Ascending aorta (tissue), 2 donors: ENCODE results near the gene ZDHHC21. TPM values are rescaled to one million over a fixed set of nuclear protein-coding genes. Genes with fewer than 3 reads are reported as not detected.

Experiments used
- DNase-seq, 2 donors: peaks; one replicate each; pipeline ENCODE4 v3.0.0-alpha.2; 2019; ENCODE audit warnings: low spot score in 2 of 2
- H3K27ac ChIP-seq, 2 donors: fragments of 200-600 bp; sonication (generic); one replicate each; pipeline ENCODE4 v1.5.1; 2016 to 2017; ENCODE audit warnings: mild to moderate bottlenecking in 1 of 2
- H3K27me3 ChIP-seq: fragments of 200-600 bp; sonication (generic); one replicate; pipeline ENCODE4 v1.5.1; 2017
- H3K36me3 ChIP-seq, 2 donors: fragments of 200-600 bp; sonication (generic); one replicate each; pipeline ENCODE4 v1.5.1; 2016
- H3K4me1 ChIP-seq, 2 donors: fragments of 200-600 bp; sonication (generic); one replicate each; pipeline ENCODE4 v1.5.1; 2016 to 2017; ENCODE audit warnings: mild to moderate bottlenecking in 1 of 2
- H3K4me3 ChIP-seq, 2 donors: fragments of 200-600 bp; sonication (generic); one replicate each; pipeline ENCODE4 v1.5.1; 2016 to 2017; ENCODE audit warnings: mild to moderate bottlenecking in 1 of 2
- H3K9me3 ChIP-seq, 2 donors: fragments of 200-600 bp; sonication (generic); one replicate each; pipeline ENCODE4 v1.5.1; 2016
- CTCF ChIP-seq, 3 experiments: fragments of 200-600 bp in 2 of 3; fragments of 450-650 bp in 1 of 3; sonication (generic) in 2 of 3; IDR thresholded peaks; one replicate each; pipeline ENCODE4 v1.5.1; 2016 to 2019; ENCODE audit warnings: antibody characterized with exemption in 3 of 3, mild to moderate bottlenecking in 1 of 3, moderate library complexity in 1 of 3
- intact Hi-C: fragments of 100-400 bp; cut with DNase I; formaldehyde crosslinking; loops from one replicate; pipeline ENCODE4 v1.15.1; 2023
- total RNA-seq: library from RNA; depleted of rRNA; stranded (reverse); fragments of >200 nt; gene quantifications from one replicate; pipeline ENCODE4 v1.1.0, GENCODE V29; 2016

The ZDHHC21 gene
- total RNA-seq, 1 donor from 2014 or later = 2.3 TPM

GRCh38 chr9:14584571-14584970 lies 108.7 kb downstream of the ZDHHC21 start:
- Histone ChIP-seq H3K27me3 (no peaks in the 10 kb centered on the region), H3K4me3 (no peak overlapping the region), H3K9me3 (peaks cover 0 to 4% of the 10 kb centered on the region in 2 donors), H3K4me1 (no peaks in the 10 kb centered on the region), H3K27ac (no peak overlapping the region), H3K36me3 (no peaks in the 10 kb centered on the region)
- intact Hi-C loops = no loop called here
- DNase-seq = no peak
- no peak for TF ChIP-seq CTCF (IDR thresholded peaks at IDR 0.05)

GRCh38 chr9:14578030-14578429 lies 115.2 kb downstream of the ZDHHC21 start:
- Histone ChIP-seq H3K4me1 (no peaks in the 10 kb centered on the region), H3K9me3 (peaks cover 0 to 12% of the 10 kb centered on the region in 2 donors), H3K36me3 (no peaks in the 10 kb centered on the region), H3K27me3 (no peaks in the 10 kb centered on the region), H3K4me3 (no peak overlapping the region), H3K27ac (no peak overlapping the region)
- DNase-seq = no peak
- TF ChIP-seq CTCF (IDR thresholded peaks at IDR 0.05) = no peak
- intact Hi-C loops = no loop called here

GRCh38 chr9:14574173-14574572 lies 119.1 kb downstream of the ZDHHC21 start:
- intact Hi-C loops = no loop called here
- Histone ChIP-seq H3K4me1 (no peaks in the 10 kb centered on the region), H3K27me3 (no peaks in the 10 kb centered on the region), H3K9me3 (peaks cover 0 to 8% of the 10 kb centered on the region in 2 donors), H3K36me3 (no peaks in the 10 kb centered on the region), H3K27ac (no peak overlapping the region), H3K4me3 (no peak overlapping the region)
- no peak for DNase-seq
- no peak for TF ChIP-seq CTCF (IDR thresholded peaks at IDR 0.05)

GRCh38 chr9:14573319-14573718 lies 119.9 kb downstream of the ZDHHC21 start:
- H3K4me3 ChIP-seq = no peak overlapping the region

GRCh38 chr9:14565352-14566016 lies 127.7 kb downstream of the ZDHHC21 start:
- DNase-seq = no peak
- Histone ChIP-seq H3K27ac (no peak overlapping the region), H3K36me3 (no peaks in the 10 kb centered on the region), H3K27me3 (no peaks in the 10 kb centered on the region), H3K9me3 (no peaks in the 10 kb centered on the region), H3K4me1 (no peaks in the 10 kb centered on the region), H3K4me3 (no peak overlapping the region)
- TF ChIP-seq CTCF (IDR thresholded peaks at IDR 0.05) = no peak
- intact Hi-C loops = no loop called here

More at GRCh38 chr9:14573319-14573718, 119.9 kb downstream of the ZDHHC21 start:
- Histone ChIP-seq H3K27me3 (no peaks in the 10 kb centered on the region), H3K9me3 (peaks cover 0 to 6% of the 10 kb centered on the region in 2 donors), H3K4me1 (no peaks in the 10 kb centered on the region), H3K36me3 (no peaks in the 10 kb centered on the region), H3K27ac (no peak overlapping the region)
- intact Hi-C loops = no loop called here
- DNase-seq = no peak
- no peak for TF ChIP-seq CTCF (IDR thresholded peaks at IDR 0.05)
